GM23248 (cell line): ENCODE results near the gene COX19.

ENCODE experiments used
- EZH2 ChIP-seq: fragments of 200-600 bp; sonication (generic); IDR thresholded peaks from 2 replicates; pipeline ENCODE4 v1.6.1; 2018; ENCODE audit warnings: antibody characterized with exemption, mild to moderate bottlenecking; ENCODE audit not compliant: insufficient read depth, poor library complexity, severe bottlenecking
- EZH2phosphoT487 ChIP-seq: fragments of 200-600 bp; sonication (generic); IDR thresholded peaks from 2 replicates; pipeline ENCODE4 v1.6.1; 2018; ENCODE audit warnings: antibody characterized with exemption, moderate library complexity, mild to moderate bottlenecking, low read depth; ENCODE audit not compliant: insufficient read depth

DNA sequence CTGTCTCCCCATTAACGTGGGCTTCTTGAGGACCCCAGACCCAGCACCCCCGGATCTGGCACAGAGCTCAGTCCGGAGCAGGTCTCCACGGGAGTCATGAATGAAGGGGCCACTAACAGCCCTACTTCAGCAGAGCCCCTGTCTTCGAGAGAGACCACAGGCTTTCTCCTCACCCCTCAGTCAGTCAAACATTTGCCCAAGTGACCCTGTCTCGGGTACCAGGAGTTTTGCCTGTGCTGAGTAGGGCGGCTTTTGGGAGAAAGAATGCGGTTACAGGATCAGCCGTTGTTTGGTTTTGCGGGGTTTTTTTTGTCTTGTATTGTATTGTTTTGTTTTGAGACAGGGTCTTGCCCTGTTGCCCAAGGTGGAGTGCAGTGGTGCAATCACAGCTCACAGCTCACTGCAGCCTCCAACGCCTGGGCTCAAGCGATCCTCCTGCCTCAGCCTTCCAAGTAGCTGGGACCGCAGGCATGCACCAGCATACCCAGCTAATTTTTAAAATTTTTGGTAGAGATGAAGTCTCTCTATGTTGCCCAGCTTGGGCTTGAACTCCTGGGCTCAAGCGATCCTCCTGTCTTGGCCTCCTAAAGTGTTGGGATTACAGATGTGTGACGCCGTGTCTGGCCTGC lies 37.4 kb downstream of the COX19 start:
- no peak for TF ChIP-seq EZH2phosphoT487
- TF ChIP-seq EZH2: no peak
